Measurements from ENCODE around the gene PLCB2. TPM values are rescaled to one million over a fixed set of nuclear protein-coding genes. Genes with fewer than 3 reads are reported as not detected.
A peak's percentile ranks its signal among the peaks of the same experiment; 100 is the strongest.

Gene PLCB2
- total and polyA plus RNA-seq, 9 of the 15 experiments (the other 6 are each of a cell fraction or from before 2014, with no cell fraction given) = 0.37 to 12.3 (median 8.0) TPM

GRCh38 chr15:40250304-40250656, 57.5 kb downstream of the PLCB2 start:
- no peak for ATAC-seq
- TF ChIP-seq ZNF140 (CRISPR knock-in tag; IDR thresholded peaks at IDR 0.05) = no peak
- peak; percentile 62 for TF ChIP-seq RBM25 (IDR thresholded peaks at IDR 0.05; ENCODE audit: low read depth, low read length, severe bottlenecking)
- TF ChIP-seq BCOR (IDR thresholded peaks at IDR 0.05) = peak; percentile 41; the same call in 1 of the 2 replicates
- no peak for FAIRE-seq
- intact Hi-C loops (cut with micrococcal nuclease) = no loop called here
- no peaks in the 10 kb centered on the region for H3K36me3 ChIP-seq (ENCODE audit: control insufficient read depth, insufficient read depth, low read length)
- no peak for DNase-seq (ENCODE audit: extremely low read depth in 1 of 4, low spot score in 3 of 4)
- no peaks in the 10 kb centered on the region for H4K20me1 ChIP-seq (replicated peaks; ENCODE audit: control insufficient read depth, insufficient read depth, low read length)
- WGBS (ENCODE audit: insufficient coverage, low coverage, missing lambda C conversion rate) = 26% methylated on average over 8 of the region's 8 CpGs
- in situ Hi-C loops (cut with MboI) = no loop called here
- ChIA-PET POLR2A (interaction anchor here (1.0 kb wide), 1 partner anchor 12 kb away, joined by 3 read pairs; the partner anchor contains the start of gene PAK6), CTCF (ENCODE audit: low intra/inter-chr PET ratio) (interaction anchor here (1.3 kb wide), 1 partner anchor 25 kb away, joined by 3 read pairs; no protein-coding TSS in a partner anchor)
- H3K4me3 ChIP-seq = no peak overlapping the region
- no peaks in the 10 kb centered on the region for H3K9me1 ChIP-seq (ENCODE audit: control insufficient read depth, insufficient read depth, low read length)
- H3K27me3 ChIP-seq (ENCODE audit: control insufficient read depth in 2 of 2, insufficient read depth in 2 of 2, low read length in 2 of 2) = peaks cover 2 to 32% of the 10 kb centered on the region in 2 experiments; a peak in 3 of 5 replicates
- no peak overlapping the region for H3K27ac ChIP-seq (ENCODE audit: extremely low read depth, low read depth, low read length)
- H3K79me2 ChIP-seq (ENCODE audit: control insufficient read depth, insufficient read depth, low read length) = no peaks in the 10 kb centered on the region
- H3K9me3 ChIP-seq (replicated peaks; ENCODE audit: control insufficient read depth, insufficient read depth, low read depth, low read length) = no peaks in the 10 kb centered on the region
- no peak overlapping the region for H2AFZ ChIP-seq (ENCODE audit: low read depth, low read length)
- H3K9ac ChIP-seq (ENCODE audit: insufficient read depth in 1 of 2, low read depth in 2 of 2, low read length in 2 of 2) = no peak overlapping the region
- H3K4me1 ChIP-seq (replicated peaks in 1 of 2; ENCODE audit: control insufficient read depth in 2 of 2, insufficient read depth in 2 of 2, low read length in 2 of 2) = peaks cover 4 to 18% of the 10 kb centered on the region in 2 experiments; a peak in 3 of 5 replicates
- H3K4me2 ChIP-seq (ENCODE audit: insufficient read depth, low read length) = no peak overlapping the region
- no TSS peak for BruUV-seq (replicated peaks)

- in situ Hi-C loops (cut with MboI) (no loop called here), intact Hi-C loops (cut with micrococcal nuclease) (no loop called here)
- Histone ChIP-seq H3K27me3 (ENCODE audit: control insufficient read depth in 2 of 2, insufficient read depth in 2 of 2, low read length in 2 of 2) (peaks cover 2 to 32% of the 10 kb centered on the region in 2 experiments; a peak in 3 of 5 replicates), H3K79me2 (ENCODE audit: control insufficient read depth, insufficient read depth, low read length) (no peaks in the 10 kb centered on the region), H3K9ac (ENCODE audit: insufficient read depth in 1 of 2, low read depth in 2 of 2, low read length in 2 of 2) (peak overlapping the region in 1 of 2 experiments; percentile 33; a peak in 1 of 4 replicates), H3K27ac (ENCODE audit: extremely low read depth, low read depth, low read length) (no peak overlapping the region), H4K20me1 (replicated peaks; ENCODE audit: control insufficient read depth, insufficient read depth, low read length) (no peaks in the 10 kb centered on the region), H3K36me3 (ENCODE audit: control insufficient read depth, insufficient read depth, low read length) (no peaks in the 10 kb centered on the region), H3K4me1 (replicated peaks in 1 of 2; ENCODE audit: control insufficient read depth in 2 of 2, insufficient read depth in 2 of 2, low read length in 2 of 2) (peaks cover 4 to 18% of the 10 kb centered on the region in 2 experiments; a peak in 3 of 5 replicates), H2AFZ (ENCODE audit: low read depth, low read length) (no peak overlapping the region), H3K4me2 (ENCODE audit: insufficient read depth, low read length) (no peak overlapping the region), H3K9me1 (ENCODE audit: control insufficient read depth, insufficient read depth, low read length) (no peaks in the 10 kb centered on the region), H3K4me3 (no peak overlapping the region), H3K9me3 (replicated peaks; ENCODE audit: control insufficient read depth, insufficient read depth, low read depth, low read length) (no peaks in the 10 kb centered on the region)
- DNase-seq (ENCODE audit: extremely low read depth in 1 of 4, low spot score in 3 of 4) = no peak
- WGBS (ENCODE audit: insufficient coverage, low coverage, missing lambda C conversion rate) = 4% methylated on average over 11 of the region's 11 CpGs
- no peak; the same call in 2 of the 3 replicates for ATAC-seq
- ChIA-PET CTCF (ENCODE audit: low intra/inter-chr PET ratio) (interaction anchor here (1.3 kb wide), 1 partner anchor 25 kb away, joined by 3 read pairs; no protein-coding TSS in a partner anchor), POLR2A (interaction anchor here (0.9 to 1.4 kb wide), 3 partner anchors 8 to 17 kb away, joined by 3 to 6 read pairs (median 4); partner anchors contain the start of gene PAK6)
- FAIRE-seq = no peak
- BruUV-seq (replicated peaks) = no TSS peak
- TF ChIP-seq RBM22 (IDR thresholded peaks at IDR 0.05; ENCODE audit: low read depth, low read length, poor library complexity, severe bottlenecking) (no peak), JUND (IDR thresholded peaks at IDR 0.05; ENCODE audit: borderline replicate concordance, low read depth, low read length) (0 out of 2 replicates have a peak, but pooled peaks have one; percentile 3), JUND (tag; IDR thresholded peaks at IDR 0.05; ENCODE audit: borderline replicate concordance, low read depth, low read length) (no peak), RREB1 (CRISPR knock-in tag; IDR thresholded peaks at IDR 0.05) (0 out of 2 replicates have a peak, but pooled peaks have one; percentile 47), SMARCE1 (IDR thresholded peaks at IDR 0.05) (peak; percentile 68; the same call in 1 of the 2 replicates)
Measured at GRCh38 chr15:40249477-40250303, 58.0 kb downstream of the PLCB2 start.
